Measurements from ENCODE around the gene CLEC2D.
"Not testable (repeated sequence)": the region's sequence is repeated elsewhere in the genome, so short reads cannot be mapped to it uniquely, and the experiment has no call there.

DNA sequence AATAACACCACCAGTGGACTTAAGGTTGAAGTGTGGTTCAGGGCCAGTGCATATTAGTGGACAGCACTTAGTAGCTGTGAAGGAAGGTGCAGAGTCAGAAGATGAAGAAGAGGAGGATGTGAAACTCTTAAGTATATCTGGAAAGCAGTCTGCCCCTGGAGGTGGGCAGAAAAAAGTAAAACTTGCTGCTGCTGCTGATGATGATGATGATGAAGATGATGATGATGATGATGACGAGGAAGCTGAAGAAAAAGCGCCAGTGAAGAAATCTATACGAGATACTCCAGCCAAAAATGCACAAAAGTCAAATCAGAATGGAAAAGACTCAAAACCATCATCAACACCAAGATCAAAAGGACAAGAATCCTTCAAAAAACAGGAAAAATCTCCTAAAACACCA lies 26.1 kb downstream of the CLEC2D start:
- not testable (repeated sequence) for TF ChIP-seq POLR2A (IDR thresholded peaks at IDR 0.05)
- TF ChIP-seq, protein P1, sequence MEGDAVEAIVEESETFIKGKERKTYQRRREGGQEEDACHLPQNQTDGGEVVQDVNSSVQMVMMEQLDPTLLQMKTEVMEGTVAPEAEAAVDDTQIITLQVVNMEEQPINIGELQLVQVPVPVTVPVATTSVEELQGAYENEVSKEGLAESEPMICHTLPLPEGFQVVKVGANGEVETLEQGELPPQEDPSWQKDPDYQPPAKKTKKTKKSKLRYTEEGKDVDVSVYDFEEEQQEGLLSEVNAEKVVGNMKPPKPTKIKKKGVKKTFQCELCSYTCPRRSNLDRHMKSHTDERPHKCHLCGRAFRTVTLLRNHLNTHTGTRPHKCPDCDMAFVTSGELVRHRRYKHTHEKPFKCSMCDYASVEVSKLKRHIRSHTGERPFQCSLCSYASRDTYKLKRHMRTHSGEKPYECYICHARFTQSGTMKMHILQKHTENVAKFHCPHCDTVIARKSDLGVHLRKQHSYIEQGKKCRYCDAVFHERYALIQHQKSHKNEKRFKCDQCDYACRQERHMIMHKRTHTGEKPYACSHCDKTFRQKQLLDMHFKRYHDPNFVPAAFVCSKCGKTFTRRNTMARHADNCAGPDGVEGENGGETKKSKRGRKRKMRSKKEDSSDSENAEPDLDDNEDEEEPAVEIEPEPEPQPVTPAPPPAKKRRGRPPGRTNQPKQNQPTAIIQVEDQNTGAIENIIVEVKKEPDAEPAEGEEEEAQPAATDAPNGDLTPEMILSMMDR (IDR thresholded peaks at IDR 0.05), result not testable (repeated sequence)

Measured in breast epithelium (tissue), 3 donors.